Measurements from ENCODE around the gene ADGRL3. TPM values are rescaled to one million over a fixed set of nuclear protein-coding genes. Genes with fewer than 3 reads are reported as not detected.

The ADGRL3 gene
- total RNA-seq, 1 donor from 2014 or later = 18.7 TPM

DNA sequence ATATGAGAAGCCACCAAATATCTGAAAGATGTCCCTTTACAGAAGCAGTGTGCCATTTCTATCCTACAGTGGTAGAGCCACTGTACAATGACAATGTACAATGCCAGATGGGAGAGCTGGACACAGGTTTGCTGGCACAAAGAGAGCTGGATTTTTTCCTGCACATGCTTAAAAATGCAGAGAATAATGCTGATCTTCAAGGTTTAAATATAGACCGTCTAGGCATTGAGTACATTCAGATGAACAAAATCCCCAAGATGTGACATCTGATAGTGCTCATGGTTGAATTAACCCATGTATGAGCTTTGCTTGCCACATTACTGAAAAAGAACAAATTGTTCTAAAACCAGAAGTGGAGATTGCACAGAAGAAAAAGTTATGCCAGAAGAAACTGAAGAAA is 11.7 kb downstream of the ADGRL3 start:
- H3K36me3 Mint-ChIP-seq (ENCODE audit: unreplicated experiment) = no peaks in the 10 kb centered on the region
- no peaks in the 10 kb centered on the region for H3K27me3 Mint-ChIP-seq (ENCODE audit: unreplicated experiment)
- TF ChIP-seq, protein P1, sequence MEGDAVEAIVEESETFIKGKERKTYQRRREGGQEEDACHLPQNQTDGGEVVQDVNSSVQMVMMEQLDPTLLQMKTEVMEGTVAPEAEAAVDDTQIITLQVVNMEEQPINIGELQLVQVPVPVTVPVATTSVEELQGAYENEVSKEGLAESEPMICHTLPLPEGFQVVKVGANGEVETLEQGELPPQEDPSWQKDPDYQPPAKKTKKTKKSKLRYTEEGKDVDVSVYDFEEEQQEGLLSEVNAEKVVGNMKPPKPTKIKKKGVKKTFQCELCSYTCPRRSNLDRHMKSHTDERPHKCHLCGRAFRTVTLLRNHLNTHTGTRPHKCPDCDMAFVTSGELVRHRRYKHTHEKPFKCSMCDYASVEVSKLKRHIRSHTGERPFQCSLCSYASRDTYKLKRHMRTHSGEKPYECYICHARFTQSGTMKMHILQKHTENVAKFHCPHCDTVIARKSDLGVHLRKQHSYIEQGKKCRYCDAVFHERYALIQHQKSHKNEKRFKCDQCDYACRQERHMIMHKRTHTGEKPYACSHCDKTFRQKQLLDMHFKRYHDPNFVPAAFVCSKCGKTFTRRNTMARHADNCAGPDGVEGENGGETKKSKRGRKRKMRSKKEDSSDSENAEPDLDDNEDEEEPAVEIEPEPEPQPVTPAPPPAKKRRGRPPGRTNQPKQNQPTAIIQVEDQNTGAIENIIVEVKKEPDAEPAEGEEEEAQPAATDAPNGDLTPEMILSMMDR (IDR thresholded peaks at IDR 0.05) = no peak
- no peak overlapping the region for H3K4me3 Mint-ChIP-seq (ENCODE audit: unreplicated experiment)
- H3K4me1 Mint-ChIP-seq (ENCODE audit: unreplicated experiment) = peaks cover 15% of the 10 kb centered on the region
- no peak for DNase-seq (ENCODE audit: extremely low spot score, unreplicated experiment)
- no peaks in the 10 kb centered on the region for H3K9me3 Mint-ChIP-seq (ENCODE audit: unreplicated experiment)
- no peak overlapping the region for H3K27ac Mint-ChIP-seq (ENCODE audit: unreplicated experiment)

- peaks cover 15% of the 10 kb centered on the region for H3K4me1 Mint-ChIP-seq (ENCODE audit: unreplicated experiment)
- H3K36me3 Mint-ChIP-seq (ENCODE audit: unreplicated experiment) = no peaks in the 10 kb centered on the region
- no peak overlapping the region for H3K27ac Mint-ChIP-seq (ENCODE audit: unreplicated experiment)
- no peak overlapping the region for H3K4me3 Mint-ChIP-seq (ENCODE audit: unreplicated experiment)
- DNase-seq (ENCODE audit: extremely low spot score, unreplicated experiment) = no peak
- no peaks in the 10 kb centered on the region for H3K9me3 Mint-ChIP-seq (ENCODE audit: unreplicated experiment)
- TF ChIP-seq, protein P1 (IDR thresholded peaks at IDR 0.05) = no peak
- no peaks in the 10 kb centered on the region for H3K27me3 Mint-ChIP-seq (ENCODE audit: unreplicated experiment)
Measured at GRCh38 chr4:61212788-61213187, 12.7 kb downstream of the ADGRL3 start.

DNA sequence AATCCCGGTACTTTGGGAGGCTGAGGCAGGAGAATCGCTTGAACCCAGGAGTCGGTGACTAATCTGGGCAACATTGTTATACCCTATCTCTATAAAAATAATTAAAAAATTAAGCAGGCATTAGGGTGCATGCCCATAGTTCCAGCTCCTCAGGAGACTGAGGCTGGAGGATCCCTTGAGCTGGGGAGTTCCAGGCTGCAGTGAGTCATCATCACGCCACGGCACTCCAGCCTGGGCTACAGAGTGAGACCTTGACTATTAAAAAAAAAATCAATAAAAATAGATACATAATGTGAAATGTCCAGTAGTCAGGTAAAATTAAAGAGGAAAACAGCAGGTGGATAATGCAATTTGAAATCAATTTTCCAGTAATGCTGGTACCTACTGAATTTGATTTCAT is 14.6 kb downstream of the ADGRL3 start:
- no peak overlapping the region for H3K4me3 Mint-ChIP-seq (ENCODE audit: unreplicated experiment)
- H3K9me3 Mint-ChIP-seq (ENCODE audit: unreplicated experiment) = no peaks in the 10 kb centered on the region
- no peak for DNase-seq (ENCODE audit: extremely low spot score, unreplicated experiment)
- TF ChIP-seq, protein P1 (IDR thresholded peaks at IDR 0.05) = no peak
- H3K4me1 Mint-ChIP-seq (ENCODE audit: unreplicated experiment) = peaks cover 15% of the 10 kb centered on the region
- H3K27me3 Mint-ChIP-seq (ENCODE audit: unreplicated experiment) = no peaks in the 10 kb centered on the region
- no peak overlapping the region for H3K27ac Mint-ChIP-seq (ENCODE audit: unreplicated experiment)
- no peaks in the 10 kb centered on the region for H3K36me3 Mint-ChIP-seq (ENCODE audit: unreplicated experiment)

GRCh38 chr4:61217222-61217621 is 17.1 kb downstream of the ADGRL3 start:
- no peaks in the 10 kb centered on the region for H3K9me3 Mint-ChIP-seq (ENCODE audit: unreplicated experiment)
- TF ChIP-seq, protein P1 (IDR thresholded peaks at IDR 0.05) = no peak

DNA sequence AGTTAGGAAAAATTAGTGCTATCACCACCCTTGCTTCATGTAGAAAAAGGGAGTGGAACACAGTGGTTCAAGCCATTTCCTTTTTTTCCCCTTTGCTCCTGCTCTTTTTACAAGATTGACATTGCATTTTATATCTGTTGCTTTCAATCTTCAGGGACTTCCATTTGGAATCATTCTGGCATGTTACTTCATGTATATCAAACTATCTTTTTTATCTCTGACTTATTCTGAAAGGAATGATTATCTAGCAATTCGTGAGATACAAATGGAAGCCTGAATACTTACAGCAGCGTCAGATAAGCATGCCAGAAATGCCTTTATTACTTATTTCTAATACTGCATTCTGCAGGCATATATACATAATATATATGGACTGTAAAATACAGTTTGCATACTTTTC is 20.4 kb downstream of the ADGRL3 start:
- H3K9me3 Mint-ChIP-seq (ENCODE audit: unreplicated experiment) = no peaks in the 10 kb centered on the region
- DNase-seq (ENCODE audit: extremely low spot score, unreplicated experiment) = no peak
- H3K36me3 Mint-ChIP-seq (ENCODE audit: unreplicated experiment) = no peaks in the 10 kb centered on the region
- peaks cover 32% of the 10 kb centered on the region for H3K4me1 Mint-ChIP-seq (ENCODE audit: unreplicated experiment)
- TF ChIP-seq, protein P1 (IDR thresholded peaks at IDR 0.05) = no peak
- H3K27me3 Mint-ChIP-seq (ENCODE audit: unreplicated experiment) = no peaks in the 10 kb centered on the region
- no peak overlapping the region for H3K4me3 Mint-ChIP-seq (ENCODE audit: unreplicated experiment)
- H3K27ac Mint-ChIP-seq (ENCODE audit: unreplicated experiment) = no peak overlapping the region

More at GRCh38 chr4:61217222-61217621, 17.1 kb downstream of the ADGRL3 start:
- Mint-ChIP-seq H3K4me1 (ENCODE audit: unreplicated experiment) (peaks cover 22% of the 10 kb centered on the region), H3K27ac (ENCODE audit: unreplicated experiment) (no peak overlapping the region), H3K27me3 (ENCODE audit: unreplicated experiment) (no peaks in the 10 kb centered on the region), H3K36me3 (ENCODE audit: unreplicated experiment) (no peaks in the 10 kb centered on the region), H3K4me3 (ENCODE audit: unreplicated experiment) (no peak overlapping the region)
- DNase-seq (ENCODE audit: extremely low spot score, unreplicated experiment) = no peak

All from osteocyte (in vitro differentiated cells).